Measurements from ENCODE around the gene ARMH4. TPM values are rescaled to one million over a fixed set of nuclear protein-coding genes. Genes with fewer than 3 reads are reported as not detected.

Gene ARMH4
- total and polyA plus RNA-seq, 12 donors = 1.1 to 23.2 (median 9.0) TPM

GRCh38 chr14:57974896-57975295 is 177.1 kb downstream of the ARMH4 start:
- intact Hi-C loops (cut with DNase I) = no loop called here
- DNase-seq = no peak
- no peaks in the 10 kb centered on the region for H3K4me1 ChIP-seq (replicated peaks in 1 of 2)
- TF ChIP-seq POLR2A (IDR thresholded peaks at IDR 0.05) (no peak), CTCF (IDR thresholded peaks at IDR 0.05) (no peak)
- WGBS, 4 donors = 62 to 80% (median 70%) methylated on average over 1 of the region's 1 CpG
- H3K27me3 ChIP-seq = no peaks in the 10 kb centered on the region
- H3K4me3 ChIP-seq = no peak overlapping the region
- no peaks in the 10 kb centered on the region for H3K36me3 ChIP-seq (replicated peaks in 1 of 2)
- no peaks in the 10 kb centered on the region for H3K9me3 ChIP-seq (replicated peaks in 1 of 3)
- no peak overlapping the region for H3K27ac ChIP-seq

GRCh38 chr14:57970594-57970993 is 181.4 kb downstream of the ARMH4 start:
- TF ChIP-seq POLR2A (IDR thresholded peaks at IDR 0.05) = no peak
- Histone ChIP-seq H3K27ac (no peak overlapping the region), H3K4me1 (replicated peaks in 1 of 2) (no peaks in the 10 kb centered on the region), H3K4me3 (no peak overlapping the region), H3K9me3 (replicated peaks in 1 of 3) (no peaks in the 10 kb centered on the region), H3K27me3 (no peaks in the 10 kb centered on the region), H3K36me3 (replicated peaks in 1 of 2) (no peaks in the 10 kb centered on the region)
- 34 to 46% (median 40%) methylated on average over 3 of the region's 3 CpGs for WGBS, 4 donors
- no peak for DNase-seq
- intact Hi-C loops (cut with DNase I) = no loop called here

GRCh38 chr14:57970175-57970574 is 181.8 kb downstream of the ARMH4 start:
- intact Hi-C loops (cut with DNase I) = no loop called here
- 52 to 78% (median 74%) methylated on average over 2 of the region's 2 CpGs for WGBS, 4 donors
- no peak for TF ChIP-seq CTCF (IDR thresholded peaks at IDR 0.05)
- Histone ChIP-seq H3K36me3 (replicated peaks in 1 of 2) (no peaks in the 10 kb centered on the region), H3K4me3 (no peak overlapping the region), H3K4me1 (replicated peaks in 1 of 2) (no peaks in the 10 kb centered on the region), H3K9me3 (replicated peaks in 1 of 3) (no peaks in the 10 kb centered on the region), H3K27me3 (no peaks in the 10 kb centered on the region), H3K27ac (no peak overlapping the region)
- DNase-seq = no peak

DNA sequence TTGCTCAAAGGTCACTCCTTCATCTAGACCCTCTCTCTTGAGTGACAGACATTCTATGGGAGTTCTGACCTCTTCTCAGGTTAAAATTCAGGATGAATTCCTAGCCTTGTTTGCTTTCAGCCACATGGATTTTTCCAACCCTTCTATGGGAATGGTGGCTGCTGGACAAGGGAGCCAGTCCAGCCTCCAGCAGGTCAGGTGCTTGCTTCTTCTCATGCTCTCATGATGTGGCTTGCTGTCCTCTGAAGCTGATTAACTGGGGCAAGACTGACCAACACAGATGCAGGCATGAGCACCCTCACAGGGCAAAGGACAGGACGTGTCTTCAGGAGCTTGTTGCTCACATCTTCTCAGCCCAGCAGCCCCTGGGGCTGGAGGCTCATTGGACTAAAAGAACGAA is 188.9 kb downstream of the ARMH4 start:
- WGBS, 4 donors = 57 to 74% (median 67%) methylated on average over 2 of the region's 2 CpGs
- no peak overlapping the region for H3K4me3 ChIP-seq
- H3K36me3 ChIP-seq (replicated peaks in 1 of 2) = no peaks in the 10 kb centered on the region
- no peak for DNase-seq
- H3K27ac ChIP-seq = no peak overlapping the region
- no peaks in the 10 kb centered on the region for H3K9me3 ChIP-seq (replicated peaks in 1 of 3)
- H3K27me3 ChIP-seq = no peaks in the 10 kb centered on the region
- TF ChIP-seq POLR2A (IDR thresholded peaks at IDR 0.05) = no peak
- no peak for TF ChIP-seq CTCF (IDR thresholded peaks at IDR 0.05)
- no peaks in the 10 kb centered on the region for H3K4me1 ChIP-seq (replicated peaks in 1 of 2)
- intact Hi-C loops (cut with DNase I) = no loop called here

- H3K9me3 ChIP-seq (replicated peaks in 1 of 3) = no peaks in the 10 kb centered on the region
Measured at GRCh38 chr14:57962325-57963035, 189.5 kb downstream of the ARMH4 start.

More at GRCh38 chr14:57962325-57963035, 189.5 kb downstream of the ARMH4 start:
- H3K27ac ChIP-seq = no peak overlapping the region
- H3K4me3 ChIP-seq = no peak overlapping the region
- WGBS, 4 donors = 39 to 56% (median 52%) methylated on average over 12 of the region's 12 CpGs
- H3K36me3 ChIP-seq (replicated peaks in 1 of 2) = no peaks in the 10 kb centered on the region
- H3K4me1 ChIP-seq (replicated peaks in 1 of 2) = no peaks in the 10 kb centered on the region
- H3K27me3 ChIP-seq = no peaks in the 10 kb centered on the region
- intact Hi-C loops (cut with DNase I) = no loop called here
- DNase-seq = no peak
- TF ChIP-seq CTCF (IDR thresholded peaks at IDR 0.05) (no peak), POLR2A (IDR thresholded peaks at IDR 0.05) (no peak)
